ENCODE results near the gene TMEM63C. TPM values are rescaled to one million over a fixed set of nuclear protein-coding genes. Genes with fewer than 3 reads are reported as not detected.

TMEM63C gene
- total RNA-seq, 1 donor from 2014 or later: 39.9 TPM

GRCh38 chr14:77224212-77224611 lies 42.6 kb downstream of the TMEM63C start:
- Mint-ChIP-seq H3K27me3 (ENCODE audit: unreplicated experiment) (peaks cover 17% of the 10 kb centered on the region), H3K36me3 (ENCODE audit: unreplicated experiment) (peaks cover 5% of the 10 kb centered on the region), H3K4me1 (ENCODE audit: low read depth, unreplicated experiment) (peaks cover 35% of the 10 kb centered on the region), H3K9me3 (ENCODE audit: unreplicated experiment) (peaks cover 17% of the 10 kb centered on the region), H3K27ac (ENCODE audit: unreplicated experiment) (peak overlapping the region; percentile 41), H3K4me3 (ENCODE audit: unreplicated experiment) (peak overlapping the region; percentile 19)
- TF ChIP-seq CTCF (IDR thresholded peaks at IDR 0.05; ENCODE audit: partially characterized antibody, unreplicated experiment): no peak
- no peak for DNase-seq

GRCh38 chr14:77225254-77225653 lies 43.7 kb downstream of the TMEM63C start:
- no peak for DNase-seq
- Mint-ChIP-seq H3K4me3 (ENCODE audit: unreplicated experiment) (no peak overlapping the region), H3K27ac (ENCODE audit: unreplicated experiment) (no peak overlapping the region), H3K36me3 (ENCODE audit: unreplicated experiment) (peaks cover 5% of the 10 kb centered on the region), H3K27me3 (ENCODE audit: unreplicated experiment) (peaks cover 17% of the 10 kb centered on the region), H3K4me1 (ENCODE audit: low read depth, unreplicated experiment) (peaks cover 35% of the 10 kb centered on the region), H3K9me3 (ENCODE audit: unreplicated experiment) (peaks cover 14% of the 10 kb centered on the region)
- TF ChIP-seq CTCF (IDR thresholded peaks at IDR 0.05; ENCODE audit: partially characterized antibody, unreplicated experiment): no peak

- Mint-ChIP-seq H3K36me3 (ENCODE audit: unreplicated experiment) (peaks cover 7% of the 10 kb centered on the region), H3K4me3 (ENCODE audit: unreplicated experiment) (no peak overlapping the region), H3K27me3 (ENCODE audit: unreplicated experiment) (peaks cover 15% of the 10 kb centered on the region), H3K27ac (ENCODE audit: unreplicated experiment) (no peak overlapping the region), H3K4me1 (ENCODE audit: low read depth, unreplicated experiment) (peaks cover 35% of the 10 kb centered on the region), H3K9me3 (ENCODE audit: unreplicated experiment) (peaks cover 13% of the 10 kb centered on the region)
- TF ChIP-seq CTCF (IDR thresholded peaks at IDR 0.05; ENCODE audit: partially characterized antibody, unreplicated experiment): no peak
- no peak for DNase-seq
Observed at GRCh38 chr14:77225892-77226557, 44.4 kb downstream of the TMEM63C start.

GRCh38 chr14:77228056-77228455 lies 46.5 kb downstream of the TMEM63C start:
- Mint-ChIP-seq H3K4me3 (ENCODE audit: unreplicated experiment) (no peak overlapping the region), H3K36me3 (ENCODE audit: unreplicated experiment) (peaks cover 10% of the 10 kb centered on the region), H3K27me3 (ENCODE audit: unreplicated experiment) (peaks cover 8% of the 10 kb centered on the region), H3K9me3 (ENCODE audit: unreplicated experiment) (peaks cover 6% of the 10 kb centered on the region), H3K27ac (ENCODE audit: unreplicated experiment) (no peak overlapping the region), H3K4me1 (ENCODE audit: low read depth, unreplicated experiment) (peaks cover 20% of the 10 kb centered on the region)
- TF ChIP-seq CTCF (IDR thresholded peaks at IDR 0.05; ENCODE audit: partially characterized antibody, unreplicated experiment): no peak
- DNase-seq: no peak

- no peak overlapping the region for H3K27ac Mint-ChIP-seq (ENCODE audit: unreplicated experiment)
- H3K27me3 Mint-ChIP-seq (ENCODE audit: unreplicated experiment): peaks cover 4% of the 10 kb centered on the region
- peaks cover 6% of the 10 kb centered on the region for H3K9me3 Mint-ChIP-seq (ENCODE audit: unreplicated experiment)
- H3K4me3 Mint-ChIP-seq (ENCODE audit: unreplicated experiment): no peak overlapping the region
- TF ChIP-seq CTCF (IDR thresholded peaks at IDR 0.05; ENCODE audit: partially characterized antibody, unreplicated experiment): no peak
- peaks cover 5% of the 10 kb centered on the region for H3K4me1 Mint-ChIP-seq (ENCODE audit: low read depth, unreplicated experiment)
- H3K36me3 Mint-ChIP-seq (ENCODE audit: unreplicated experiment): peaks cover 6% of the 10 kb centered on the region
- DNase-seq: no peak
Observed at GRCh38 chr14:77230914-77231313, 49.3 kb downstream of the TMEM63C start.

All from glutamatergic neuron (in vitro differentiated cells).